Ascending aorta (tissue), 2 donors: ENCODE results near the gene MAPK4. TPM values are rescaled to one million over a fixed set of nuclear protein-coding genes. Genes with fewer than 3 reads are reported as not detected.

ENCODE experiments used
- DNase-seq, 2 donors: peaks; one replicate each; pipeline ENCODE4 v3.0.0-alpha.2; 2019; ENCODE audit warnings: low spot score in 2 of 2
- H3K27ac ChIP-seq, 2 donors: fragments of 200-600 bp; sonication (generic); one replicate each; pipeline ENCODE4 v1.5.1; 2016 to 2017; ENCODE audit warnings: mild to moderate bottlenecking in 1 of 2
- H3K27me3 ChIP-seq: fragments of 200-600 bp; sonication (generic); one replicate; pipeline ENCODE4 v1.5.1; 2017
- H3K36me3 ChIP-seq, 2 donors: fragments of 200-600 bp; sonication (generic); one replicate each; pipeline ENCODE4 v1.5.1; 2016
- H3K4me1 ChIP-seq, 2 donors: fragments of 200-600 bp; sonication (generic); one replicate each; pipeline ENCODE4 v1.5.1; 2016 to 2017; ENCODE audit warnings: mild to moderate bottlenecking in 1 of 2
- H3K4me3 ChIP-seq, 2 donors: fragments of 200-600 bp; sonication (generic); one replicate each; pipeline ENCODE4 v1.5.1; 2016 to 2017; ENCODE audit warnings: mild to moderate bottlenecking in 1 of 2
- H3K9me3 ChIP-seq, 2 donors: fragments of 200-600 bp; sonication (generic); one replicate each; pipeline ENCODE4 v1.5.1; 2016
- CTCF ChIP-seq, 3 experiments: fragments of 200-600 bp in 2 of 3; fragments of 450-650 bp in 1 of 3; sonication (generic) in 2 of 3; IDR thresholded peaks; one replicate each; pipeline ENCODE4 v1.5.1; 2016 to 2019; ENCODE audit warnings: antibody characterized with exemption in 3 of 3, mild to moderate bottlenecking in 1 of 3, moderate library complexity in 1 of 3
- intact Hi-C: fragments of 100-400 bp; cut with DNase I; formaldehyde crosslinking; loops from one replicate; pipeline ENCODE4 v1.15.1; 2023
- total RNA-seq: library from RNA; depleted of rRNA; stranded (reverse); fragments of >200 nt; gene quantifications from one replicate; pipeline ENCODE4 v1.1.0, GENCODE V29; 2016

The MAPK4 gene
- total RNA-seq, 1 donor from 2014 or later: 1.2 TPM

DNA sequence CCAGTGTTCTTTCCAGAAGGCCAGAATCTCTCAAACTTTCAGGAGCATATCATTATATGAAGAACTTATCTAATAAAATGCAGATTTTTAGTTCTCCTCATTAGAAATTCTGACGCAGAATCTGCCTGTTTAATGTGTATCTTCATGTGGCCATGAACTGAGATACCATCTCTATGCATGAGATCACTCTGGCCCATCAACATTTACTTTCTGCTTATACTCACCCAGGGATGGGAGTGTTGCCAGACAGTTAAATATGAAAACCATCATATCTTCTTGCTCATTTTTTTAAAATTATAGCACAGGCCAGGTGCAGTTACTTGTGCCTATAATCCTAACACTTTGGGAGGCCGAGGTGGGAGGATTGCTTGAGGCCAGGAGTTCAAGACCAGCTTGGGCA lies 60.4 kb downstream of the MAPK4 start:
- Histone ChIP-seq H3K9me3 (no peaks in the 10 kb centered on the region), H3K27ac (peak overlapping the region; percentile 43 to 72), H3K36me3 (no peaks in the 10 kb centered on the region), H3K4me3 (no peak overlapping the region), H3K27me3 (no peaks in the 10 kb centered on the region), H3K4me1 (peaks cover 0 to 17% of the 10 kb centered on the region in 2 donors)
- intact Hi-C loops: loop anchor here (5.0 kb wide), 1 partner anchor 37 kb away; no protein-coding TSS in a partner anchor
- TF ChIP-seq CTCF (IDR thresholded peaks at IDR 0.05): no peak
- DNase-seq: no peak

- Histone ChIP-seq H3K36me3 (no peaks in the 10 kb centered on the region), H3K4me1 (peaks cover 0 to 17% of the 10 kb centered on the region in 2 donors), H3K9me3 (no peaks in the 10 kb centered on the region), H3K27ac (peak overlapping the region; percentile 43 to 72), H3K4me3 (no peak overlapping the region), H3K27me3 (no peaks in the 10 kb centered on the region)
- intact Hi-C loops: loop anchor here (5.0 kb wide), 1 partner anchor 36 kb away; no protein-coding TSS in a partner anchor
- TF ChIP-seq CTCF (IDR thresholded peaks at IDR 0.05): no peak
- no peak for DNase-seq
Observed at GRCh38 chr18:50621366-50621765, 61.5 kb downstream of the MAPK4 start.

GRCh38 chr18:50622320-50622719 lies 62.4 kb downstream of the MAPK4 start:
- peak in 1 of 2 donors; percentile 53 for DNase-seq
- Histone ChIP-seq H3K27me3 (no peaks in the 10 kb centered on the region), H3K27ac (peak overlapping the region in 1 of 2 donors; percentile 72), H3K36me3 (no peaks in the 10 kb centered on the region), H3K4me1 (peaks cover 0 to 17% of the 10 kb centered on the region in 2 donors), H3K4me3 (no peak overlapping the region), H3K9me3 (no peaks in the 10 kb centered on the region)
- TF ChIP-seq CTCF (IDR thresholded peaks at IDR 0.05): no peak
- intact Hi-C loops: loop anchor here (5.0 kb wide), 1 partner anchor 35 kb away; no protein-coding TSS in a partner anchor

GRCh38 chr18:50622865-50623393 lies 63.0 kb downstream of the MAPK4 start:
- TF ChIP-seq CTCF (IDR thresholded peaks at IDR 0.05): no peak
- no peaks in the 10 kb centered on the region for H3K9me3 ChIP-seq
- intact Hi-C loops: loop anchor here (5.0 kb wide), 1 partner anchor 34 kb away; no protein-coding TSS in a partner anchor

GRCh38 chr18:50623694-50624352 lies 63.9 kb downstream of the MAPK4 start:
- H3K4me1 ChIP-seq: peaks cover 0 to 27% of the 10 kb centered on the region in 2 donors
- intact Hi-C loops: loop anchor here (5.0 kb wide), 1 partner anchor 33 kb away; no protein-coding TSS in a partner anchor
- no peaks in the 10 kb centered on the region for H3K27me3 ChIP-seq
- no peak for TF ChIP-seq CTCF (IDR thresholded peaks at IDR 0.05)
- no peak overlapping the region for H3K27ac ChIP-seq
- no peak overlapping the region for H3K4me3 ChIP-seq
- H3K36me3 ChIP-seq: no peaks in the 10 kb centered on the region
- peak in 1 of 2 donors; percentile 39 for DNase-seq
- H3K9me3 ChIP-seq: no peaks in the 10 kb centered on the region

More at GRCh38 chr18:50622865-50623393, 63.0 kb downstream of the MAPK4 start:
- Histone ChIP-seq H3K36me3 (no peaks in the 10 kb centered on the region), H3K27ac (peak overlapping the region in 1 of 2 donors; percentile 72), H3K4me1 (peaks cover 0 to 23% of the 10 kb centered on the region in 2 donors), H3K4me3 (no peak overlapping the region), H3K27me3 (no peaks in the 10 kb centered on the region)
- DNase-seq: peak in 1 of 2 donors; percentile 35
